NCI-H526 (cell line): ENCODE measurements around the gene PACS2.
"Not testable (repeated sequence)": the region's sequence is repeated elsewhere in the genome, so short reads cannot be mapped to it uniquely, and the experiment has no call there.

Source experiments
- DNase-seq, 2 experiments: peaks; one replicate each; lab custom pipeline; 2025; lab: John Stamatoyannopoulos, UW

Gene PACS2

DNA sequence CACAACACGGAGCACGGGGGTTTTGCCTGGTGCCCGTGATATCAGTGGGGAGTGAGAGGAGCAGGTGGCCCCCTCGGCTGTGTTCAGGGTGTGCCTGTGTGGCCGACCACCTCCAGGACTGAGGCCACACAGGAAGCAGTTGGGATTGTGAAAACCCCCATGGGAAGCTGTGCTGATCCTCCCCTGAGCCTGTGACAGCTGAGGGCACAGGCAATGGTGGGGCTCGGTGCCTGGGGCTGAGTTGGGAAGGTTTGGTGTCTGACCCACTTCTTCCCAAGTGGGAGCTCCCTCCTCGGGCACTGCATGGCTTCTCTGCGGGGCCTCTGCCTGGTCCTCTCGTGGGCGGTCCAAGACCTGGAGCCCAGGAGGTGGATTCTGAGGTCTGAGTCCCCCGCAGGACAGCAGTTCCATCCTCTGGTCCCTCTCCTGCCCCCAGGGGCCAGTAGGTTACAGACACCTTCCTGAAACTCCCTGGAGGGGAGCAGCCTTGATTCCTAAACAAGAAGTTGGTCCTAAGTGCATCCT is 17.9 kb downstream of the PACS2 start:
- DNase-seq = no peak

GRCh38 chr14:105333020-105333490 is 18.5 kb downstream of the PACS2 start:
- no peak for DNase-seq

DNA sequence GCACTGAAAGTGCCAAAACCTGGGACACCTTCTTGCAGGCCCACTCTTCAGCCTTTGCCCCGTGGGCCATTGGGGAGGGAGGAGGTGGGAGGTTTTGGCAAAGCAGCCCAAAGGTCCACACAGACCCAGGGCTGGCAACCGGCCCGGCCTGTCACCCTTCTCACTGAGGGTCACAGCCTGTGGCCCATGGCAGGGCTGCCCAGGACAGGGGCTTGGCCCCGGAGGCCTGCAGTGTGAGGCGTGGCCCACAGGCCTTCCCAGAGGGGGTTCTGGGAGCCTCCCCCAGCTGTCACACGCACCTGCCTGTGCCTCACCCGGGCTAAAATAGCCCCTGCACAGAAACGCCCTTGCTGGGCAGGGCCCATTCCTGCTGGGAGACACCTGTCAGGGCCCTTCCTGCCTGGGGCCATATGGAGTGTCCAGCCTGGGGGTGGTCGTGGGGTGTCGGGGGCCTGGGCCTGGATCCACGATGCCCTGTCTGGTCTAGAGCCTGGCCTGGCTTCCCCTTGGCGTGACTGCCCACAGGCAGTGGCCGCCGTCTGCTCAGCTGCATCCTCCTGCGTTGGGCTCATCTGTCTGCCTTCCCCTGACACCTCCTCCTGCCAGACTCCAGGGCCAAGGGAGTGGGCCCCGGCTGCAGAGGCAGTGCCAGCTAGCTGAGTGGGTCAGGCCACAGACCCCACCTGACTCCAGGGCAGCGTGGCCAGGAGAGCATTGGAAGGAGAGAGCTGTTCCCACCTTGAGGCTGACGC is 19.2 kb downstream of the PACS2 start:
- no peak for DNase-seq

- no peak for DNase-seq
These were observed 20.1 kb downstream of the PACS2 start for GRCh38 chr14:105334383-105335230.

DNA sequence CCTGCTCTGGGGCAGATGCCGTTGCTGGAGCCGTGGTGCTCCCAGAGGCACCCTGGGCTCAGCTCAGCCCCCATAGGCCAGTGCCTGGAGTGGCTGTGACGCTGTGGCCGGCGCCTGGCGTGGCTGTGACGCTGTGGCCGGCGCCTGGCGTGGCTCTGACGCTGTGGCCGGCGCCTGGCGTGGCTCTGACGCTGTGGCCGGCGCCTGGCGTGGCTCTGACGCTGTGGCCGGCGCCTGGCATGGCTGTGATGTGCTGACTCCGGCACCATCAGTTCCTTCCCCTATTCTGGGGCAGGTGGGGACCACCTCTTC is 20.6 kb downstream of the PACS2 start:
- DNase-seq = not testable (repeated sequence)

DNA sequence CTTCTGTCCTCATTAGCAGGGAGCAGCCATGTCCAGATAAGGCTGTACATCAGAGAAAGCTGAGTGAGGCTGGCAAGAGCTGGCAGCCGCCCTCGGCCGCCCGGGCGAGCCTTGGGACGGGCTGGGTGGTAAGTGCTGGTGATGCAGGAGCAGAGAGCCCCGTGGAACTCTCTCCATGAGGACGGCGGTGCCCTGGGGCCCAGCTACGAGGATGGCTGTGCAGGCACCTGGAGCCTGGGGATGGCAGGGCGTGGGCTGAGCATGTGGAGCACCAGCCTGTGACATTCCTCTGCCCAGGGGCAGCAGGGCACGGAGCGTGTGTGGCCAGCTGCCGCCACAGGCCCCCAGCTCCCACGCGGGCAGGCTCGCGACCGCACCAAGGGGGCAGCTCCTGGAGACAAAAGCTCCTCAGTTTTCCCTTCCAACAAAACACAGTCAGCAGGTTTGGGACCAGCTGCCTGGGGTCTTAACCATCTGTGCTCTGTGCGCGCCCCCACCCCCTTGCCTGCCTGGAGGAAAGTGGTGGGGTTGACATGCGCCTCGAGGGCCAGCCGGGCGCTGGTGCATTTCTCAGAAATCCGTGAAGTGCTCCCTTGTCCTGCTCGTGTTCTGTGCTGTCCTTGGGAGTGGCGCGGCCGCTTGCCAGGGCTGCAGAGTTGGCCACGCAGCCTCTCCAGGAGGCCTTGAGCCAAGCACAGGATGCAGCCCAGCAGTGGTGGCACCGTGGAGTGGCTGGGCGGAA is 21.4 kb downstream of the PACS2 start:
- no peak for DNase-seq

- DNase-seq = no peak
These were observed 22.1 kb downstream of the PACS2 start for GRCh38 chr14:105336477-105337287.

- DNase-seq = no peak
These were observed 22.9 kb downstream of the PACS2 start for GRCh38 chr14:105337433-105337832.

DNA sequence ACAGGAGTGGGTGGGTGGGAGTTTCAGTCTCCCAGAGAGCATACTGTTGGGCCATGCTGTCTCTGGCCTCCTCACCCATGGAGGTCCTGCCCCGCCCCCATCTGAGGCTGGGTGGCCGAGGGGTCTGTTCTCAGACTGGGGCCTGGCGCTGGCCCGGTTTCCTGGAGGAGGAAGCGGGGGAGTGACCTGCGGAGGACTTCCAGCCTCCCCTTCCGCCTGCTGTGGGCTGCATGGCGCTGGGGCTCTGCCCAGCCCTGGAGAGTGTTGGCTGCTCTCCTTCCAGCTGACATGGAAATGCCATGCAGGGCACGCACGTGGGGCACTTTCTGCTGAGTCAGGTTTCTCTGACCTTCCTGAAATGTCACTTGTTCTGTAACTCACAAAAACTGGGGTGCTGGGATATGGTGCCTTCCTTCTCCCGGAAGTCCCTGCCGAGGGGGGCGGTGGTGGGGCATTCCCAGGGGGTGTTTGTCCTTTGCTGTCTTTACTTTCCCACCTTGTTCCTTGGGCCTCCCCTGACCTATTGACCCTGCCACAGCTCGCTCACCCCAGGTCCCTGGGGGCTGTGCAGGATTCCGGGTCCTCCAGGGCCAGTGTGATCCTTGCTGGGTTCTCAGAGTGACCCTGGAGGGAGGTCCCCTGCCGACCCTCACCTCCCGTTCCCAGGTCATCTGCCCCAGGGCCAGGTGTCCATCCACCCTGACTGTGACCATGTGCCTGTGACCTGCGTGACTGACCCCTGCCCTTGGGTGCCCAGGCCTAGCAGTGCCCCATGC is 23.6 kb downstream of the PACS2 start:
- no peak for DNase-seq

DNA sequence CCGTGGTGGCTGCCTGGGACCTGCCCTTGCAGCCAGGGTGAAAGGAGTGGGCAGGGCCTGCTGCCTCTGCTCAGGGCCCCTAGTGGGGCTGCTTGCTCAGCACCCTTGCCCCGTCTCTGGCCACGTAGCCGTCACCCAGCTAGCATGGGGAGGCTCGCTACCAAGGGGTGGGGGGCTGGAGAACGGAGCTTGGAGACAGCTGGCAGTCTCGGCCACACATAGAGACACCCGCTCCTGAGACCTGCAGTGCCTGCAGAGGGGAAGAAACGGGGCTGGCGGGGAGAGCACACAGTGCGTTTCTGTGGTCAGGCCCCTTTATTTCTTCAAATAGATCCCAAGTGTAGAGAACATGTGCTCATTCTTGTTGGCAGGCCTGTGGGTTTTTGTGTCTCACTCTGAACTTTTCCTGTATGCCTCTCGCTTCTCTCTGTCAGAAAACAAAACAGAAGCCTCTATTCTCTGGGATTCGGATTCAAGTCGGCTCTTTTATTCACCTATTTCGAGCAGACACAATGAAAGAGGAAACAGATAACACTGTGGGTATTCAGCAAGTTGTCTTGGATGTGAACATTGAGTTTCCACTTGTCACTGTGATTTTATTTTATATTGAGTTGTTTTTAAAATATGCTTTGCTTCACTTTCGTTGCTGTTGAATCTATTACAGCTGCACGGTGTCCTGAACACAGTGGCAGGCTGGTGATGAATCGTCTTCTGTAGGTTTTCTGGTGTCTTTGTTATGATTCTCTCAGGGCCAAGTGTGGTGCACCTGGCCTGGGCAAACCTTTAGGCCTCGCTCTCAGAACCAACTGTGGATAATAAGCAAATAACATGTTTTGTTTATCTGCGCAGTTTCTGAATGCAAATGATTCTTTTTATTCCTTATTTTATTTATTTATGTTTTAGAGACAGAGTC is 26.5 kb downstream of the PACS2 start:
- DNase-seq = peak; percentile 89

GRCh38 chr14:105343194-105343593 is 28.6 kb downstream of the PACS2 start:
- peak; percentile 49 to 52 for DNase-seq

DNA sequence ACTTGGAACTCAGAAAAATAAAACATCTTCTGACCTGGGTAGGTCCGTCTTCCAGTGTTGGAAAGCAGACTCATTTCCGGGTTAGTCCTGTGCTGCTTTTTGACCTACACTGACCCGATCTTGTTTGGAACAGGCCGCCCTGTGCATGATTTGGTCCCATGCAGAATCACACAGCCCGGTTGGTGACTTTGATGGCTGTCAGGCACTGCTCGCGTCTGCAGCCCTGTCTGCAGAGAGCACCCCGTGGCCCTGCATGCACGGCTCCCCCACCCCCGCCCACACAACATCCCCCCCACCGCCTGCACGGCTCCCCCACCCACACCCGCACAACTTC is 31.6 kb downstream of the PACS2 start:
- DNase-seq = no peak

DNA sequence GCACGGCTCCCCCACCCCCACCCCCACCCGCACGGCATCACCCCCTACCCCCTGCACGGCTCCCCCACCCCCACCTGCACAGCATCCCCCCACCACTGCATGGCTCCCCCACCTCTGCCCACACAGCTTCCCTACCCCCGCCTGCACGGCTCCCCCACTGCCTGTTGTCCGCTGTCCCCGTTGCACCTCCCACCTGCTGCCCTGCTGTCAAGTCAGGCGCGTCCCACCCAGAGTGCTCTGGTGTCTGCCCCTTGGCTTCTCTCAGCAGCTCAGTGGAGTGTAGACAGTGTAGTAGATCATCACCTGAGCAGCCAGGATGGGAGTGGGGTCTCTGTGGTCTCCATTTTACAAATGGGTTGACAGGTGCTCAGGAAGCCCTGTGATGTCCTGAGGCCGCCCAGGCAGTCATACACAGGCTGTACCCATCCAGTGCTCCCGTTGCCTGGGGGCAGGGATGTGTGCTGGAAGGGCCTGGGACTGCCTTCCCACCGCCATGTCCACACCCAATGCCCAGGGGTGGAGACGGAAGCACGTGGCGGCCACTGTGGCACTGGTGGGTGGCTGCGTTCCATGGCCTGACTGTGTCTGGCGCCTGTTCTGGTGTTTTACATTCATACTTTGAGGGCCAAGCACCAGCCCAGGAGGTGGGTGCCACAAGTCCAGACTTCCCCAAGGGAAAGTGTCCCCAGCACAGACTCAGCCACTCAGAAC is 32.5 kb downstream of the PACS2 start:
- DNase-seq = no peak

- no peak for DNase-seq
These were observed 33.0 kb downstream of the PACS2 start for GRCh38 chr14:105347587-105347968.

DNA sequence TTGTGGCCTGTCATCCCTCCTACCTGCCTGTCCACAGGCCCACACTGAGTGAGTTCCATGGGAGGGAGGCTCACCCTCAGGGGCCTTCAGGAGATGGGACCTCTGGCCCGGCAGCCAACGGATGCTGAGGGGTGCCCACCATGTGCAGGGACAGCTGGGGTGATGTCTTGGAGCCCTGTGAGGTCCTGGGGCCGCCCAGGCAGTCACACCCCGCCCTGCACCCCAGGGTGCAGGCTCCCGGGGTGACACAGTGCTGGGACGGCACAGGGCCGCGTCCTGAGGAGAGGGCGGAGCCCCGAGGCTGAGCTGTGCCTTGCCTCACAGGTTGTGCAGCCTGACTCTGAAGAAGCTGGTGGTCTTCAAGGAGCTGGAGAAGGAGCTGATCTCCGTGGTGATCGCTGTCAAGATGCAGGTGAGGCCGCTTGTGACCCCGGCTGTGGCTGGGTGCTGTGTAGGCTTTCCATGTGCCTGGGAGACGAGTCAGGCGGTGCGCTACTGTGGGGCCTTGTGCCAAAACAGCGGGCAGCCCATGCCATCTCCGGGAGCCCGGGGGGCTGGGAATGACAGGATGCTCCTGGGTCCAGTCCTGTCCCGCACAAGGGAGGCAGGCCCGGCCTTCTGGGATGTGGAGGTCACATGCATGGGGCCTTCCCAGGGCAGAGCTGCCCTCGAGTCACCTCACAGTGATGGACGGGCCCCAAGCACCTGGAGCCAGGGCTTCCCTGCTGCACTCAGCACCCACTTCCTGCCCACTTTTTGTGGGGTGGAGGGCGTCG is 33.8 kb downstream of the PACS2 start:
- DNase-seq = no peak

DNA sequence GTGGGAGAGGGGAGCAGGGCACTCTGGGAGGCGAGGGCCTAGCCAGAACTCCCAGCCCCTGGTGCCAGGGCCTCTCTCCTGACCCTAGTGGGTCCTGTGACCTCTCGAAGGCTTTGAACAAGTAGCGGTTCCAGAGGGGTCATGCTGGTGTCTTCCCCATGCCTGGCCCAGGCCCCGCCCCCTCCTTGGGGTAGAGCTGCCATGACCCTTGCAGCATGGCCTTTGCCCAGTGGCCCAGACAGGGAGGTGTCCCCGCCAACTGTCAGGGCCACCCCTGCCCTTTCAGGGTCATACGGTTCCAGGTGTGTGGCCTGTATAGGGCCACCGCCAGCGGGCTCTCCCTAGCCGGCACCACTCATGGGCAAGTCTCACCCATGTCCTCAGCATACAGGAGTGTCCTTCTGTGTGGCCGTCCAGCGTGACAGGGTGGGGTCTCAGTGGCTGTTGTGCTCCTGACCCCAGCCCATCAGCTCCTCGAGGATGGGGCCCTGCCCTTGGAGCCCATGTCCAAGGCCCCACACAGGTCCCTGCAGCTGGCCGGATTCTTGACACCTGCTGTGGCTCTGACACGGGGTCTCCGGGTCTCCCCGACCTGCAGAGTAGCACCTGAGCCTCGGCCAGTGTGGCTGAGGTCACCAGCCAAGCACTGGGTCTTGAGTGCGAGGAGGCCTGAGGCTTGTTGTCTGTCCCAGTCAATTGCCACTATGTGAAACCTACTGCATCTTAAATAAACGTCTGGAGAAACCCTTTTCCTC is 34.6 kb downstream of the PACS2 start:
- no peak for DNase-seq

DNA sequence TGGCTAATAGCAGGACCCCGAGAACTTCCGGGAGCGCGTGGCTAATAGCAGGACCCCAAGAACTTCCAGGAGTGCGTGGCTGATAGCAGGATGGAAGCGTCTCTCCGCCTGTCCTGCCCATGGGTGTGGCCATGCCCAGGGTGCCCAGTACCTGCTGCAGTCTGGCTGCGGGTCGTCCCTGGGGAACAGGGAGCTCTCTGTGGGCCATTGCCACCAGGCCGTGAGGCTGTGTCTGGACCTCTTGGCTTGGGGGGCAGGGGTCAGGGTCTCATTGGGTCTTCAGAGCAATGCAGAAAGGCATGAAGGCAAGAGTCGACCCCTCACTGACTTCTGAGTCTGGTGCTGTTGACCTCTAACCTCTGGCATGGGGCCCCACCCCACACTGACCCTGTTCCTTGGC is 35.4 kb downstream of the PACS2 start:
- no peak for DNase-seq
